SU-DHL-6 (cell line): ENCODE results near the gene FBXO48.

ENCODE experiments used
- EZH2phosphoT487 ChIP-seq: fragments of 200-600 bp; sonication (generic), shearing (Covaris generic); conservative IDR thresholded peaks from 2 replicates; pipeline ENCODE4 v1.6.1; 2018; ENCODE audit warnings: mild to moderate bottlenecking, antibody characterized with exemption, low read length, moderate library complexity, mixed read lengths
- TF ChIP-seq, protein P1 (sequence below): fragments of 200-600 bp; sonication (generic); IDR thresholded peaks from one replicate; pipeline ENCODE4 v1.5.1; 2017; ENCODE audit warnings: antibody characterized with exemption, mild to moderate bottlenecking, low read length, moderate library complexity; ENCODE audit not compliant: insufficient read depth, poor library complexity, severe bottlenecking

- TF ChIP-seq, protein P1, sequence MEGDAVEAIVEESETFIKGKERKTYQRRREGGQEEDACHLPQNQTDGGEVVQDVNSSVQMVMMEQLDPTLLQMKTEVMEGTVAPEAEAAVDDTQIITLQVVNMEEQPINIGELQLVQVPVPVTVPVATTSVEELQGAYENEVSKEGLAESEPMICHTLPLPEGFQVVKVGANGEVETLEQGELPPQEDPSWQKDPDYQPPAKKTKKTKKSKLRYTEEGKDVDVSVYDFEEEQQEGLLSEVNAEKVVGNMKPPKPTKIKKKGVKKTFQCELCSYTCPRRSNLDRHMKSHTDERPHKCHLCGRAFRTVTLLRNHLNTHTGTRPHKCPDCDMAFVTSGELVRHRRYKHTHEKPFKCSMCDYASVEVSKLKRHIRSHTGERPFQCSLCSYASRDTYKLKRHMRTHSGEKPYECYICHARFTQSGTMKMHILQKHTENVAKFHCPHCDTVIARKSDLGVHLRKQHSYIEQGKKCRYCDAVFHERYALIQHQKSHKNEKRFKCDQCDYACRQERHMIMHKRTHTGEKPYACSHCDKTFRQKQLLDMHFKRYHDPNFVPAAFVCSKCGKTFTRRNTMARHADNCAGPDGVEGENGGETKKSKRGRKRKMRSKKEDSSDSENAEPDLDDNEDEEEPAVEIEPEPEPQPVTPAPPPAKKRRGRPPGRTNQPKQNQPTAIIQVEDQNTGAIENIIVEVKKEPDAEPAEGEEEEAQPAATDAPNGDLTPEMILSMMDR, result no peak
- TF ChIP-seq EZH2phosphoT487, result no peak
These were observed 14.8 kb downstream of the FBXO48 start for GRCh38 chr2:68452158-68452900.
